Measurements from ENCODE around the gene ATP2B1. TPM values are rescaled to one million over a fixed set of nuclear protein-coding genes. Genes with fewer than 3 reads are reported as not detected.

The ATP2B1 gene
- total and polyA plus RNA-seq, 5 donors, result 6.1 to 19.0 (median 14.2) TPM

DNA sequence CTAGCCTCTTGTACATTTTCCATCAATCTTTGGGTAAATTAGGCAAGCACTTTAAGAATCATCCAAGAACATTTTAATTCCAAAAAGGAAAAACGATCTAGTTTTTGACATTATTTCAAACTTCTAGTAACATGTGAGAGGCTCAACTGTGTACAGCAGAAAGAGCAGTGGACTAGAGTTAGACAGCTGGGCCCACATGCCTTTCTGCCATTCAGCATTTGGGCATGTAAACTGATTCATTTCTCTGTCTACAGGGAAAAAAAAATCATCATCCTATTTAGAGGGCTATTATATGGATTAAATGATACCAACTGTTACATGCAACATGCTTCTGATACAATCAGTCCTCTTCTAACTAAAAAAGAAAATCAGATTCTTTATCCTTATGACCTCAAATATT, 17.7 kb downstream of the ATP2B1 start:
- intact Hi-C loops (cut with DNase I), result no loop called here
- ATAC-seq (no peak), DNase-seq (no peak)
- Histone ChIP-seq H3K27ac (ENCODE audit: low read length) (no peak overlapping the region), H3K4me1 (ENCODE audit: control insufficient read depth, insufficient read depth, low read length) (no peaks in the 10 kb centered on the region), H3K9me3 (ENCODE audit: control insufficient read depth, low read length) (no peaks in the 10 kb centered on the region), H3K27me3 (ENCODE audit: control insufficient read depth, insufficient read depth) (no peaks in the 10 kb centered on the region), H3K4me3 (ENCODE audit: low read length) (no peak overlapping the region)
- 50% methylated on average over 1 of the region's 1 CpG for WGBS

DNA sequence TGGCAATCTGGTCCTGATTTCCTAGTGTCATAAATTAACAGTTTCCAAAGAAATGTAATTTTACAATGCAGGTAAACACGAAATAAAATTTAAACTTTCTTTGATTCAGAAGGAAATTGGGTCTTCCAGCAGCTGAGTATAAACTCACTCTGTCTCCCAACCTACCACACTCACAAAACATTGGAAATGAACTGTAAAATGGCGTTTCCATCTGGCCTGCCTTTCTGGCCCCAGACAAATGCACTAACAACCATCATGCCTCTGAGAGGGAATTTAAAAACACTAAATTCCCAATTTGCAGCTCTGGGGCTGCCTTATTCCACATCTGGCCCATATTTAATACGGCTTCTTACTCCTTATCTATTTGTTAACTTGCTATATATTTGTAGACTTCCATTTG, 19.3 kb downstream of the ATP2B1 start:
- ATAC-seq (no peak), DNase-seq (no peak)
- H3K27ac ChIP-seq (ENCODE audit: low read length), result no peak overlapping the region
- intact Hi-C loops (cut with DNase I), result no loop called here
- no peaks in the 10 kb centered on the region for H3K4me1 ChIP-seq (ENCODE audit: control insufficient read depth, insufficient read depth, low read length)
- WGBS, result 92% methylated on average over 3 of the region's 3 CpGs
- no peaks in the 10 kb centered on the region for H3K27me3 ChIP-seq (ENCODE audit: control insufficient read depth, insufficient read depth)
- no peak overlapping the region for H3K4me3 ChIP-seq (ENCODE audit: low read length)
- H3K9me3 ChIP-seq (ENCODE audit: control insufficient read depth, low read length), result no peaks in the 10 kb centered on the region

DNA sequence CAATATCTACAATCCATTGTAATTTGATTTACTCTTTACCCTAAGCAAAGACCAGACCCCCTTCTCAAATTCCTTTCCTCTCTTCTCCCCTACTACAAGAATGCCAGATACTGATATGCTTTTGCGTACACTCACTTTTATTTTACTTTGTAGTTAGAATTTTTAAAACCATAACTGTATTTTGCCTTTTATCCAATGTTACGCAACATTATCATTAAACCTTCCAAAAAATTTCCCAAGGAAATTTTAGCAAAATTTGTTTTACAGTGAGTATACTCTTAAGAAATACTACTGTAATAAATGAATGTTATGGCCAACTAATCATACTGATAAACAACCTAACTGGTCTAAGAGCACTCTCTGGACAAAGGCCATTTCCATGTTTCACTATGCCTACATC, 22.3 kb downstream of the ATP2B1 start:
- no peak for ATAC-seq
- H3K4me1 ChIP-seq (ENCODE audit: control insufficient read depth, insufficient read depth, low read length), result no peaks in the 10 kb centered on the region
- WGBS, result 83% methylated on average over 2 of the region's 2 CpGs

DNA sequence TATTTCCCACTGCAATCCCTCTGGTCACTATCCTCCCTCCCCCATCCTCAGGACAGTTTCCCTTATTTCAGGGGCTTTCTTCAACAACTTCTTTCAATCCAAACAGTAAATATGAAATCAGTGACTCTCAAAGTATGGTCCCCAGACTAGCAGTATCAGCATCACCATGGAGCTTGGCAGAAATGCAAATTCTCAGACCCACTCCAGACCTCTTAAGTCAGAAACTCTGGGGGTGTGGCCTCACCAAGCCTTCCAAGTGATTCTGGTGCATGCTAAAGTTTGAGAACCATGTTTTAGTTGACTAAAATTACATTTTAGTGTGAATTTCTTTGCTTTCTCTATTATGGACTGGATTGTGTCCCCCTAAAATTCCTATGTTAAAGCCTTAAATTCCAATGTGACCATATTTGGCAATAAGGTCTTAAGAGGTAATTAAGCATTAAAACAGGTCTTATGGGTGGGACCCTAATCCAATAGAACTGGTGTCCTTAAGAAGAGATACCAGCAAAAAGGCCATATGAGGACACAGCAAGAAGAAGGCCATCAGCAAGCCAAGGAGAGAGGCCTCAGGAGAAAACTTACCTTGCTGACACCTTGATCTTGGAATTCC, 23.2 kb downstream of the ATP2B1 start:
- Histone ChIP-seq H3K4me1 (ENCODE audit: control insufficient read depth, insufficient read depth, low read length) (no peaks in the 10 kb centered on the region), H3K9me3 (ENCODE audit: control insufficient read depth, low read length) (no peaks in the 10 kb centered on the region), H3K27ac (ENCODE audit: low read length) (no peak overlapping the region), H3K27me3 (ENCODE audit: control insufficient read depth, insufficient read depth) (no peaks in the 10 kb centered on the region), H3K4me3 (ENCODE audit: low read length) (no peak overlapping the region)
- DNase-seq (no peak), ATAC-seq (no peak)
- intact Hi-C loops (cut with DNase I), result no loop called here

More for the DNA sequence above, 22.3 kb downstream of the ATP2B1 start:
- intact Hi-C loops (cut with DNase I), result no loop called here
- H3K9me3 ChIP-seq (ENCODE audit: control insufficient read depth, low read length), result no peaks in the 10 kb centered on the region
- H3K4me3 ChIP-seq (ENCODE audit: low read length), result no peak overlapping the region
- H3K27me3 ChIP-seq (ENCODE audit: control insufficient read depth, insufficient read depth), result no peaks in the 10 kb centered on the region
- DNase-seq, result no peak
- H3K27ac ChIP-seq (ENCODE audit: low read length), result no peak overlapping the region

DNA sequence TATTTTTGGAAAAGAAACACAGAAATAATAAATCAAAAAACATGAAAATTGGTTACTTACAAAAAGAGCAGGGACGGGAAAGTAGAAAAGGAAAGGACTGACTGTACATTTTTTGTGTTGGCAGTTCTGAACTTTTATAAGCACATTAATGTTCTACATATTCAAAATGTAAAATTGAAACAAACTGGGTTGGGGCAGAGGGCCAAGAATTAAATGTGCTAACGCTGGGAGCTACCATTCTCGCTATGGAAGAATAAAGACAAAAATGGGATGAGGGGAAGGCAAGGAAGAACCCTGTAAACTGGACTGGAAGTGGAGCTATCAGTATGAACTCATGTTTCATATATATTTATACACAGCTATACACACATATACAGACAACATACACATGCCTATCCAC, 24.5 kb downstream of the ATP2B1 start:
- Histone ChIP-seq H3K4me1 (ENCODE audit: control insufficient read depth, insufficient read depth, low read length) (no peaks in the 10 kb centered on the region), H3K27me3 (ENCODE audit: control insufficient read depth, insufficient read depth) (no peaks in the 10 kb centered on the region), H3K4me3 (ENCODE audit: low read length) (no peak overlapping the region), H3K9me3 (ENCODE audit: control insufficient read depth, low read length) (no peaks in the 10 kb centered on the region), H3K27ac (ENCODE audit: low read length) (no peak overlapping the region)
- DNase-seq (no peak), ATAC-seq (no peak)
- intact Hi-C loops (cut with DNase I), result no loop called here
- 78% methylated on average over 3 of the region's 3 CpGs for WGBS

DNA sequence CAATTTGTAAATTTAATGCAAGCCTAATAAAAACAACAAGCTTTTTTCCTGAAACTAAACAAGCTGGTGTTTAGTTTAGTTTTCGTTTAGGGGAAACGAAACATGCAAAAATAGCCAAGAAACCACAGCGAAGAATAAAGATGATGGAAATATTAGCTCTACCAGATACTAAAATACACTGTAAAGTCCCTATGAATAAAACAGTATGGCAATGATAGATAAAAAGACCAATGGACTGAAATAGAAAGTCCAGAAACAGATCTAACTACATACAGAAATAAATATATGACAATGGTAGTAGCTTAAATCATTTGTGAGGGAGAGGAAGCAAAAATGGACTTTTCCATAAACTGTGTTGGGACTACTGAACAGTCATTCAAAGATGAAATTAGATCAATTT, 26.4 kb downstream of the ATP2B1 start:
- no peak overlapping the region for H3K27ac ChIP-seq (ENCODE audit: low read length)
- no peak overlapping the region for H3K4me3 ChIP-seq (ENCODE audit: low read length)
- no peaks in the 10 kb centered on the region for H3K9me3 ChIP-seq (ENCODE audit: control insufficient read depth, low read length)
- ATAC-seq (no peak), DNase-seq (no peak)
- no peaks in the 10 kb centered on the region for H3K4me1 ChIP-seq (ENCODE audit: control insufficient read depth, insufficient read depth, low read length)
- intact Hi-C loops (cut with DNase I), result no loop called here
- no peaks in the 10 kb centered on the region for H3K27me3 ChIP-seq (ENCODE audit: control insufficient read depth, insufficient read depth)
- WGBS, result 97% methylated on average over 3 of the region's 3 CpGs

DNA sequence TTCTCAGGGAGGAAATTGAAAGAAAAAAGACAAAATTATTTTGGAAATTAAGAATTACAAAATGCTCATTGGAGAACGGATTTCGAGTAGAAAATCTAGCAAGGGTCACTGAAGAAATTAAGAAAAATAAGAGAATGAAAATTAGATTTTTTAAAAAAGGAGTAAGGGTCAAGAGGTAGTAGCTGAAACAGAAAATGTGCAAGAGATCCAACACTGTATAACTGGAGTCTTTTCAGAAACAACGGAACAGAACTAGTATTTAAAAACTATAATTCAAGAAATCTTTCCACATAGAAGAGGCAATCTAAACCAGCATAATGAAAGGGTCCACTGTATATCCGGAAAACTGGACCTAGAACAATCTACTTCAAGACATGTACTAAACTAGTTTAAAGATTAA, 28.2 kb downstream of the ATP2B1 start:
- no peaks in the 10 kb centered on the region for H3K9me3 ChIP-seq (ENCODE audit: control insufficient read depth, low read length)
- DNase-seq (no peak), ATAC-seq (no peak)
- WGBS, result 97% methylated on average over 4 of the region's 4 CpGs
- no peak overlapping the region for H3K4me3 ChIP-seq (ENCODE audit: low read length)
- no peaks in the 10 kb centered on the region for H3K27me3 ChIP-seq (ENCODE audit: control insufficient read depth, insufficient read depth)
- intact Hi-C loops (cut with DNase I), result no loop called here
- H3K27ac ChIP-seq (ENCODE audit: low read length), result no peak overlapping the region
- no peaks in the 10 kb centered on the region for H3K4me1 ChIP-seq (ENCODE audit: control insufficient read depth, insufficient read depth, low read length)

DNA sequence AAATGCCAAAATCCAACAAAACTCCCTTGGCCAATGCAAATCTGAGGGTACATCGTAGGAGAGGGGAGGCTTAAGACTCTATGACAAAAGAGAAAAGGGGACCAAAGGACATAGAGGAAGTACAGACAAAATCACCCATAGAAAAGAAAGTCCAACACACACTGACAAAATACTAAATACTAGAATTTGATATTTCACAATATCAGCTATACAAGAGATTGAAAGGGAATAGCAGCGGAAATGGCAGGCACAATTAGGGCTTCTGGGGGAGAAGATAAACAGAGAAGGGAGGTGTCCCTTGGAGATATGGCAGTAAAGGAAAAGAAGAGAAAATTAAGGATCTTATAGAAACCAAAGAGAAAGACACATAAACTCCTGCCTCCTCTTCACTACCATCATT, 29.0 kb downstream of the ATP2B1 start:
- peaks cover under 1% of the 10 kb centered on the region for H3K4me1 ChIP-seq (ENCODE audit: control insufficient read depth, insufficient read depth, low read length)
- 98% methylated on average over 2 of the region's 2 CpGs for WGBS
- ATAC-seq, result no peak
- H3K27ac ChIP-seq (ENCODE audit: low read length), result no peak overlapping the region
- intact Hi-C loops (cut with DNase I), result no loop called here
- no peaks in the 10 kb centered on the region for H3K9me3 ChIP-seq (ENCODE audit: control insufficient read depth, low read length)
- DNase-seq, result no peak
- H3K27me3 ChIP-seq (ENCODE audit: control insufficient read depth, insufficient read depth), result no peaks in the 10 kb centered on the region
- no peak overlapping the region for H3K4me3 ChIP-seq (ENCODE audit: low read length)

DNA sequence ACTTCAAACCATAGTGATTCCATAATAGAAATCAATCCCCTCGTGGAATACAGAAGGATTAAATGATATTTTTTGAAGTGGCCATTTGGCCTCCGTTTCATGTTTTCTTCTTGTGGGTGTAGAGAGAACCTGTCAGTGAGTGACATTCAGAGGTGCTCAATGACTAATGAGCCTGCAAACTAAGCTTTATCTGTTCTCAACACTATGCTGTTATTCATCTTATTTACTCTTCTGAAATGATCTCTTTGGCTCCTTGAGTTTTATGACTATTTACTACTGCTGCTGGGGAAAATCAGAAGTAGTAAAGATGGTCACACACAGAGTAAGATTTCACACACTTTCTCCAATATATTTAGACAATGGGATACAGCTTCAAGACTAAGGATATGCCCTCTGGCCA, 30.4 kb downstream of the ATP2B1 start:
- Histone ChIP-seq H3K4me3 (ENCODE audit: low read length) (no peak overlapping the region), H3K9me3 (ENCODE audit: control insufficient read depth, low read length) (no peaks in the 10 kb centered on the region), H3K4me1 (ENCODE audit: control insufficient read depth, insufficient read depth, low read length) (peaks cover 1% of the 10 kb centered on the region), H3K27me3 (ENCODE audit: control insufficient read depth, insufficient read depth) (no peaks in the 10 kb centered on the region), H3K27ac (ENCODE audit: low read length) (no peak overlapping the region)
- 65% methylated on average over 2 of the region's 2 CpGs for WGBS
- intact Hi-C loops (cut with DNase I), result no loop called here
- ATAC-seq (no peak), DNase-seq (no peak)

DNA sequence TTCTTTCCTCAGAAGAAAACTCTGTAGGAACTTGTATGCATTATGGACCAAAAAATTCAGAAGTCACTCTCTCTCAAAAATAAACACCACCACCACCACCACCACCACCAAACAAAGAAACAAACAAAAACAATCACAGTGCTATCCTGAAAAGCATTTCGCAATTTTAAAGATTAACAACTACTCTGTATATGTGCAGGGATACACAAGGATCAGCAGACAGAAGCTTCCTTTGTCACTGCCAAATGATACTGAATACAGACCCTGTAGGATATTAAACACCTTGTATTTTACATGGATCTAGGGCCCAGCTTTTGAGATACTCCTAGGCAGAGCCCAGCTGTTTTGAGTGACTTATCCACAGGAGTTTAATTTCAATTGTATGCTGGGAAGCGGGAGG, 31.7 kb downstream of the ATP2B1 start:
- intact Hi-C loops (cut with DNase I), result no loop called here
- Histone ChIP-seq H3K9me3 (ENCODE audit: control insufficient read depth, low read length) (no peaks in the 10 kb centered on the region), H3K4me1 (ENCODE audit: control insufficient read depth, insufficient read depth, low read length) (peaks cover 1% of the 10 kb centered on the region), H3K27me3 (ENCODE audit: control insufficient read depth, insufficient read depth) (no peaks in the 10 kb centered on the region), H3K27ac (ENCODE audit: low read length) (no peak overlapping the region), H3K4me3 (ENCODE audit: low read length) (no peak overlapping the region)
- 92% methylated on average over 2 of the region's 2 CpGs for WGBS
- no peak for ATAC-seq
- no peak for DNase-seq

DNA sequence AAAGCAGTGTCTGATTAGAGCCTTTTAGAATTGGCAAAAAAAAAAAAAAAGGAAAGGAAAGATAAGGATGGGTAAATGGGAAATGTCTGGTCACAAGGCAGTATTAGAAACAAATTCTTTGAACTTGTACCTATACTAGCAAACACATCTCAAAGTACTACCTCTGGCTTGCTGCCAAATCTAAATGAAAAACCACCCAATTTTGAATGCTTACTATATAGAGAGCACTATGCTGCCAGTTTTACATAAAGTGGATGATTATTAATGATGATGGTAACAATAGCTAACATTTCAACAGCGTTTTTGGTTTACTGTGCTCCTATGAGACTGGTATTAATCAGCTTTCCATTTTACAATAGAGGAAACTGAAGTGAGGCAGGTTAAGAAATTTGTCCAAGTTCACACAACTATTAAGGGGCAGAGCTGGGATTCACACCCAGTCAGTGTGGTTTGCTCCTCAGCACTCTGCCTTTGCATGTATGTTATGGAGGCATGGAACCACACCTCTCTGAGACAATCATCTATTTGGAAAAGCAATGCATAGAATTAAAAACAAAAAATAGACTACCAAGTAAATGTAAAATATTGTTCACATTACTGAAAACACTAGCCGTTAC, 34.2 kb downstream of the ATP2B1 start:
- Histone ChIP-seq H3K4me1 (ENCODE audit: control insufficient read depth, insufficient read depth, low read length) (peaks cover 1% of the 10 kb centered on the region), H3K9me3 (ENCODE audit: control insufficient read depth, low read length) (no peaks in the 10 kb centered on the region), H3K4me3 (ENCODE audit: low read length) (no peak overlapping the region), H3K27me3 (ENCODE audit: control insufficient read depth, insufficient read depth) (no peaks in the 10 kb centered on the region), H3K27ac (ENCODE audit: low read length) (no peak overlapping the region)
- intact Hi-C loops (cut with DNase I), result no loop called here
- 86% methylated on average over 2 of the region's 2 CpGs for WGBS
- no peak for ATAC-seq
- DNase-seq, result no peak

DNA sequence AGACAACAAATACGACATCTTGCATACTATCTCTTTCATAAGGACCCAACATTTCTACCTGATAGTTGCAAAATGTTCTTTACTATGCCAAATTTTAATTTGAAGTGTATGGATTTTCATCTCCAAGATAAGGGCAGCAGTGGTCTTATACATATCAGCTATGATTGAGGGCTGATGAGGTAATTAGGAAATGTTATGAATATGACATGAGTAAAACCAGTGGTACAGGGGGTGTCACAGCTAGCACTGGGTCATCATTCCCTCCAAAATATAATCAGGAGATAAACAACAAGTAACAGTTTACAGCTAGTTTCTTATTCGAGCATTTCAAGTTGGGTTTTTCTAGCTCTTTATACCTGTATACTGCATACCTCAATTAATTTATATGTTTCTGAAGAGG, 35.0 kb downstream of the ATP2B1 start:
- Histone ChIP-seq H3K27ac (ENCODE audit: low read length) (no peak overlapping the region), H3K4me1 (ENCODE audit: control insufficient read depth, insufficient read depth, low read length) (peaks cover 4% of the 10 kb centered on the region), H3K4me3 (ENCODE audit: low read length) (no peak overlapping the region), H3K9me3 (ENCODE audit: control insufficient read depth, low read length) (no peaks in the 10 kb centered on the region), H3K27me3 (ENCODE audit: control insufficient read depth, insufficient read depth) (no peaks in the 10 kb centered on the region)
- intact Hi-C loops (cut with DNase I), result no loop called here
- 87% methylated on average over 2 of the region's 2 CpGs for whole genome bisulfite sequencing
- ATAC-seq (no peak), DNase-seq (no peak)
